ENCODE data around the gene PI4K2A. TPM values are rescaled to one million over a fixed set of nuclear protein-coding genes. Genes with fewer than 3 reads are reported as not detected.

The PI4K2A gene
- polyA plus RNA-seq, 1 donor from 2014 or later = 14.4 TPM

DNA sequence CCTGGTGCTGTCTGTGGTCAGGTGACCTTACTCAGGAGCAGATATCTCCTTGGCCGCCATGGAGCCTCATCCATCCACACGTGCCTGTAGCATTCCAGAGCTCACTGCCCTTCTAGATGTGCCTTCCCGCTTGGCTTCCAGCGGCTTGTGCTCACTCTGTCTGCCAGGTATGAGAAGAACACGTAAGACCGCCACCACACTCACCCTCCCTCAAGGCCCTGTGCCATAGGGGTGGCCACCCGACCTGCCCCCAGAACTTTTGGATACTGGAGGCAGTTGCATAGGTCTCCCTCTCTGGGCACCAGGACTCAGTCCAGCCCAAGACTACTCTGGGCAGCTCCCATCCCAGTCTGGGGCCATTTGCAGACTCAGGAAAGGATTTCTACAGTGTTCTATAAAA lies 77.2 kb downstream of the PI4K2A start:
- TF ChIP-seq EP300 (conservative IDR thresholded peaks at IDR 0.05; ENCODE audit: poor library complexity, severe bottlenecking) (no peak), RAD21 (conservative IDR thresholded peaks at IDR 0.05) (no peak), TAF1 (IDR thresholded peaks at IDR 0.05; ENCODE audit: low read depth) (no peak), SMC3 (conservative IDR thresholded peaks at IDR 0.05; ENCODE audit: poor library complexity) (no peak), MXI1 (conservative IDR thresholded peaks at IDR 0.05; ENCODE audit: poor library complexity, severe bottlenecking) (no peak), EZH2 (IDR thresholded peaks at IDR 0.05; ENCODE audit: borderline replicate concordance, insufficient read depth, low read length, poor library complexity, severe bottlenecking) (no peak), CTCF (IDR thresholded peaks at IDR 0.05; ENCODE audit: poor library complexity, severe bottlenecking) (no peak), REST (IDR thresholded peaks at IDR 0.05; ENCODE audit: borderline replicate concordance) (no peak), POLR2AphosphoS5 (IDR thresholded peaks at IDR 0.05) (no peak)
- Histone ChIP-seq H3K79me2 (replicated peaks; ENCODE audit: insufficient read depth, low read length) (no peaks in the 10 kb centered on the region), H4K20me1 (ENCODE audit: insufficient read depth) (no peaks in the 10 kb centered on the region), H3K36me3 (ENCODE audit: insufficient read depth, low read length) (no peaks in the 10 kb centered on the region), H3K9me2 (ENCODE audit: insufficient read depth, low read length) (no peaks in the 10 kb centered on the region), H3K4me2 (ENCODE audit: low read length) (no peak overlapping the region), H2AFZ (ENCODE audit: low read depth, low read length) (no peak overlapping the region), H3K27me3 (ENCODE audit: insufficient read depth, low read depth, low read length) (peaks cover 16% of the 10 kb centered on the region), H3K4me3 (ENCODE audit: low read length) (no peak overlapping the region), H3F3A (ENCODE audit: insufficient read depth, low read length, poor library complexity, severe bottlenecking) (no peaks in the 10 kb centered on the region), H3K27ac (ENCODE audit: low read length) (no peak overlapping the region), H3K9ac (ENCODE audit: low read length) (no peak overlapping the region), H3K9me3 (ENCODE audit: low read length) (no peaks in the 10 kb centered on the region)

GRCh38 chr10:97718178-97718577 lies 77.7 kb downstream of the PI4K2A start:
- H3K27me3 ChIP-seq (ENCODE audit: insufficient read depth, low read depth, low read length) = peaks cover 12% of the 10 kb centered on the region
- H2AFZ ChIP-seq (ENCODE audit: low read depth, low read length) = no peak overlapping the region
- no peak overlapping the region for H3K4me2 ChIP-seq (ENCODE audit: low read length)

More at GRCh38 chr10:97718178-97718577, 77.7 kb downstream of the PI4K2A start:
- H3K9me3 ChIP-seq (ENCODE audit: low read length) = no peaks in the 10 kb centered on the region
- no peaks in the 10 kb centered on the region for H3K9me2 ChIP-seq (ENCODE audit: insufficient read depth, low read length)
- no peaks in the 10 kb centered on the region for H3K79me2 ChIP-seq (replicated peaks; ENCODE audit: insufficient read depth, low read length)
- no peak overlapping the region for H3K27ac ChIP-seq (ENCODE audit: low read length)
- TF ChIP-seq POLR2AphosphoS5 (IDR thresholded peaks at IDR 0.05) = no peak
- TF ChIP-seq RAD21 (conservative IDR thresholded peaks at IDR 0.05) = no peak
- no peak for TF ChIP-seq CTCF (IDR thresholded peaks at IDR 0.05; ENCODE audit: poor library complexity, severe bottlenecking)
- TF ChIP-seq EZH2 (IDR thresholded peaks at IDR 0.05; ENCODE audit: borderline replicate concordance, insufficient read depth, low read length, poor library complexity, severe bottlenecking) = no peak
- TF ChIP-seq TAF1 (IDR thresholded peaks at IDR 0.05; ENCODE audit: low read depth) = no peak
- TF ChIP-seq SMC3 (conservative IDR thresholded peaks at IDR 0.05; ENCODE audit: poor library complexity) = no peak
- no peak for TF ChIP-seq REST (IDR thresholded peaks at IDR 0.05; ENCODE audit: borderline replicate concordance)
- TF ChIP-seq EP300 (conservative IDR thresholded peaks at IDR 0.05; ENCODE audit: poor library complexity, severe bottlenecking) = no peak
- no peak for TF ChIP-seq MXI1 (conservative IDR thresholded peaks at IDR 0.05; ENCODE audit: poor library complexity, severe bottlenecking)
- H3F3A ChIP-seq (ENCODE audit: insufficient read depth, low read length, poor library complexity, severe bottlenecking) = no peaks in the 10 kb centered on the region
- no peaks in the 10 kb centered on the region for H4K20me1 ChIP-seq (ENCODE audit: insufficient read depth)
- H3K4me3 ChIP-seq (ENCODE audit: low read length) = no peak overlapping the region
- no peak overlapping the region for H3K9ac ChIP-seq (ENCODE audit: low read length)
- H3K36me3 ChIP-seq (ENCODE audit: insufficient read depth, low read length) = no peaks in the 10 kb centered on the region

Data from neural cell (in vitro differentiated cells).